Measurements from ENCODE around the gene LUM.

DNA sequence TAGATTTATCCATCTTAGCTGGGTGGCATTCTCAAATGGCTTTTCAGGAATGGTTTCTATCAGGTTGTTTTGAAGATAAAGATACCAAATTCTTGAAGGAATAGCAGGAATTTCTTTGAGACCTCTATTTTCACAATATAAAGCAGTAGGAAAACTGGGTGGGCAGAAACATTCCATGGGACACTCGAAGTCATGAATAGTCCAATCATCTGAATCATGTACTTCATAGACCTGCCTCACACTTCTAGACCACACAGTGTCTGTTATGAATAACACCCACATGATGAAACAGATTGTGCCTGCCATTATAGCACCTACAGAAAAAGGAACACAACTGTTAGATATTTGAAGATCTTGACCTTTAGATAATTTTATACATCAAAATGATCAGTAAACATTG, 55.3 kb downstream of the LUM start:
- TF ChIP-seq, protein P1, sequence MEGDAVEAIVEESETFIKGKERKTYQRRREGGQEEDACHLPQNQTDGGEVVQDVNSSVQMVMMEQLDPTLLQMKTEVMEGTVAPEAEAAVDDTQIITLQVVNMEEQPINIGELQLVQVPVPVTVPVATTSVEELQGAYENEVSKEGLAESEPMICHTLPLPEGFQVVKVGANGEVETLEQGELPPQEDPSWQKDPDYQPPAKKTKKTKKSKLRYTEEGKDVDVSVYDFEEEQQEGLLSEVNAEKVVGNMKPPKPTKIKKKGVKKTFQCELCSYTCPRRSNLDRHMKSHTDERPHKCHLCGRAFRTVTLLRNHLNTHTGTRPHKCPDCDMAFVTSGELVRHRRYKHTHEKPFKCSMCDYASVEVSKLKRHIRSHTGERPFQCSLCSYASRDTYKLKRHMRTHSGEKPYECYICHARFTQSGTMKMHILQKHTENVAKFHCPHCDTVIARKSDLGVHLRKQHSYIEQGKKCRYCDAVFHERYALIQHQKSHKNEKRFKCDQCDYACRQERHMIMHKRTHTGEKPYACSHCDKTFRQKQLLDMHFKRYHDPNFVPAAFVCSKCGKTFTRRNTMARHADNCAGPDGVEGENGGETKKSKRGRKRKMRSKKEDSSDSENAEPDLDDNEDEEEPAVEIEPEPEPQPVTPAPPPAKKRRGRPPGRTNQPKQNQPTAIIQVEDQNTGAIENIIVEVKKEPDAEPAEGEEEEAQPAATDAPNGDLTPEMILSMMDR (IDR thresholded peaks at IDR 0.05), result no peak
- TF ChIP-seq POLR2A (IDR thresholded peaks at IDR 0.05), result no peak

All from right lobe of liver (tissue), 4 donors.